HG03442 (cell line): Measurements from ENCODE around the gene DNAH5.

ENCODE experiments used
- ATAC-seq: cut with Tn5 transposase; IDR thresholded peaks from one replicate; pipeline ENCODE4 v1.9.1; 2021; ENCODE audit warnings: mild to moderate bottlenecking, moderate library complexity; ENCODE audit not compliant: unreplicated experiment

DNAH5 gene

DNA sequence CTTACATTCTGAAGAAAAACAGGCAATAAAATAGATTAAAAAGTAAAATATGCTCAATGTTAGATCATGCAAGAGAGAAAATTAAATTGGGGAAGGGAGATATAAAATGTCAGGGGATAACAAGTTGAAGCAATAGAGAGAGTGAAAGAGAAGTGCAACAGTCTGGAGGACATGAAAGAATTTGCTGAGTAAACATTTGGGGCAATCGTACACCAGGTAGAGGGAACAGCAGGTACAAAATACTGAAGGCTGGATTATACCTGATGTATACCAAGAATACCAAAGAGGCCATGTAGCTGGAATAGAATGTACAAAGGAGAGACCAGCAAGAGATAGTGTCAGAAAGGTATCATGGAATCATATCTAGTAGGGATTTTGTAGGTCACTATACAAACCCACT, 300.8 kb downstream of the DNAH5 start:
- ATAC-seq, result no peak

DNA sequence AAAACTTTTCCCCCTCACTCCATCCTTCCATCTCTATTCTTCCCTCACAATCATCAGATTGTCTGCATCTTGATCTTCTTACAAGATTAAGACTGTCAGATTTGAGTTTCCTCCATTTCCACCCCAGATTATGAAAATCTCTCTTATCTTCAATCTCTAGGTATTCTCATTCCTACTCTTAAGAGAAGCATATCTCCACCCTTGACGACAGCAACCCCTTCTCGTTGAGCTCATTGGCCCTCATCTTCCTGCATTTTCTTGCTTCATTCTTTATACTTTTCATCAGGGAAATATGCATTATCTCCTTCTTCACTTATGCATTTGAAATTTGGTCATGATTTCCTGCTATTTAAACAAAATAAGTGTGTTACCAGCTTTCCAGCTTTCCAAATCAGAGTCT, 301.3 kb downstream of the DNAH5 start:
- ATAC-seq, result no peak
